GF-D8 (cell line): ENCODE results near the gene ZNF471.

Experiments used
- DNase-seq: peaks from one replicate; lab custom pipeline; 2025; lab: John Stamatoyannopoulos, UW

Gene ZNF471

GRCh38 chr19:56507446-56508289 is at the start of gene ZNF471:
TSS of gene ZNF471 (plus strand) at chr19:56507855. CDS start at chr19:56511572, 3,717 bp downstream.
- DNase-seq: peak; percentile 95

- DNase-seq: no peak
Observed at GRCh38 chr19:56474308-56474707, 33.3 kb upstream of the ZNF471 start.

DNA sequence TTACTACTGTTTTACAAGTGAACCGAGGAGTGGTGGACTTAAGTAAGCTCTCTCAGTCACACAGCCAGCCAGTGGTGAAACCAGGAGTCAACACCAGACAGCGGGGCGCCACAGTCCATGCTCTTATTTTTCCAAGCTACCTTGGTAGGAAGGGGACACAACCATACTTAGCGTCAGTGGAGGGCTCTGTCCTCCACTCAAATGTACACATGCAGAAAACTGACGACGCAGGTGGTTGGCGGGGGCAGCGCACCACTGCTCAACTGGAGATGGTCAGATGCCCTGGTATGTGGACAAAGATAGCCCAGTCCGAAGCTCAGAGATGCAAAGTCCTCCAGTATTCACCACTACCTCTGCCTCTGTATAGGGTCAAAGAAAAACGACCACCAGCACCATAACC is 31.6 kb upstream of the ZNF471 start:
- DNase-seq: no peak

DNA sequence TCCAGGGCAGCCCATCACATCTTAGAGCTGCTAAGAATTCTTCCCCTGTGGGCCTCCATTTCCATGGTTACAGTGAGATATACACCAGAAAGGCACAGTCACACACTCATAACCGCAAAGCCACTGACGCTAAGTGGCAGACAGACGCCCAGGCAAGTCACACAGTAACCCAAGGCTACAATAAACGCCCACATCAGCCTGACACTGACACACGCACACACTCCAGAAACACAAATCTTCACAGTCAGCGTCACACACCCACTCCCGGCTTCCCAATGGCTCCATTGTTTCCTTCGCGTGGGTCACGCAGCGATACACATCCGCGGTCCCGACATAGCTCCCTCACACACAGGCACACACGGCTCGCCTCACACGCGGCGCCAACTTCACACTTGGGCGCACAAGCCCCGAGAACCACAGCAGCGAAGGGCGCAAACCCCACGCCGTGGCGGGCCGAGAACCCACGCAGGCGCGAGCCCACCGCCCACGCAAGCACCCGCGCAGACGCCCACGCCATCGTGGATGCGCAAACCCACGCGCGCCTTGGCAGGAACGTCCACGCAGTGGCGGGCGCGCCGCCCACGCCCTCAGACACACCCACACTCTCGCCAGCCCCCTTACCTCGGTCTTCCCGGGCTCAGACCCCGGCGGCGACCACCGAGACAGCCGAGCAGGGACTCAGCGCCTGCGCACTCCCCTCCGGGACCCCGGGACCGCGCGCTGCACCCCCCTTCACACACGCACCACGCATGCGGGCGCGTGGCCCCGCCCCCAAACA is 30.8 kb upstream of the ZNF471 start, which contains the start of gene ZNF667:
Gene ZNF667, minus strand, starts transcription at position 695 of the 778 bp plus-strand sequence. CDS start 14,975 bp downstream, outside the sequence.
- peak; percentile 68 for DNase-seq

DNA sequence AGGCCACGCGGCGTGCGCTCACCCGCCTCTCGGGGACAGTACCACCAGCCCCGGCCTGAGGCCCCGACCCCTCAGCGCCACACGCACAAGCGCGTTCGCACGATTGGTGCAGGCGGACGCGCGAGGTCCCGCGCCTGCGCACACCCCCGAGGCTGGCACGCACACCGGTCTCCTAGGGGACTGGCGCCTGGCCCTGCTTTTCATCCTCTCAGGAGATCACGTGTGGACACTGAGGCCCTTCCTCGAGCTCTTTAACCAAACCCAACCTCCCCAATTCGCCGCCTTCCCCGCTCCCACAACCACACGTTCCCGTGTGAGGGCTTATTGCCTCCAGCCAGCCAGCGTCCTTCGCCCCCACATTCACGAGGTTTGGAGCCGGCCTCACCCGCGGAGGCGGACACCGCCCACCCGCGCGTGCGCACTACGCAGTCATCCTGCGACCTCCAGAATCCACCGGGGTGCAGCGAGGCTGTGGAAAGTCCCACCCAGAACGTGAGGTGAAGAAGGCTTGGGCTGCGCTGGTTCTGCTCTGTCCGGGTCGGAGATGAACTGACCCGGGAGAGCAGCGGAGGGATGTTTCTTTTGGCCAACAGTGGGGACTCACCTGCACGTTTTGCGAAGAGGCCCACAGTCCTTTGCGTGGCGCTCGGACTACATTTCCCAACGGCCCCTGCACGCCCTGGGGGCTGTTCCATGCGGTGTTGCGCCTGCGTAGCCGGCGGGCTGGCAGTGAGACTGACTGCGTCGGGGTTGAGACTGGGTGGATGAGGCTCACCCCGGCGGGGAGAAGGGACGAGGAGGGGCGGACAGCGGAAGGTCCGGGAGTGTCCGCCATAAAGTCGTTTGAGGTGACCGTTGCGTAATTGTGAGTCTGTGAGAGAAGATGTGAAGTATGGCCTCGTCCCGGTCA is 30.0 kb upstream of the ZNF471 start:
- peak; percentile 78 for DNase-seq

DNA sequence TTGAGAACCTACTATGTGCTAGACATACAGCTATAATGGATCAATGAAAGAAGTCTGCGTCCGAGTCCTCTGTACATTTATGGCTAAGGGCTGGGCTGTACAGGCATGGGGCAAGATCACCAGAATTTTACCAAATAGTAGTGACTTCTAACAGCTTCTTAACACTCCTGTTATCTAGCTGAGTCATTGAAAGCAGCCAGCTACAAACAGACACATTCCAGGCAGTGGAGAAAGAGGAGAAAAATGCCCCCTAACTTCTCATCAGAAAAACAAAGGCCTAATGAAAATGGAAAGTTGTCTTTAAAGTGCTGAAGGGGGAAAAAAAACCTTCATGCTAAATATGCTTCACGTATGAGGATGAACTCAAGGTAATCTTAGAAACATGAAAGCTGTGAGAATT is 16.3 kb upstream of the ZNF471 start:
- DNase-seq: no peak

DNA sequence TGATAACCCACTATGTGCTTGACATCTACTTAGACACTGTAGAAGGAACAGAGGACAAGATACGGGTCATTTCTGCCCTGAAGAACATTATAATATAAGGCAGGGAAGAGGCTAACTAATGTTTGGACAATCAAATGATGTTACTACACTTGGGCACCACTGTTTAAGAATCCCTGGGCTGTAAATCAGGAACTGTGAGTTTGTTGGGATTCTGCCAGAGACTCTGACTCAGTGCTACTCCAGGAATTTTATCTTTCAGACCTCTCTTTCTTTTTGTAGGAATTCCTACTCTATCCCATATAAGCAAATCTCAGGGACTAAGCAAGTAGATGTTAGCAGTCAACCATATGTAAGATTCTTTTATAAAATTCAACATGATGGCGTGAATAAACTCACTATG is 3.1 kb upstream of the ZNF471 start:
- DNase-seq: no peak

- no peak for DNase-seq
Observed at GRCh38 chr19:56508290-56508778, 679 bp downstream of the ZNF471 start.

GRCh38 chr19:56525214-56525860 is 17.7 kb downstream of the ZNF471 start:
- no peak for DNase-seq

- no peak for DNase-seq
Observed at GRCh38 chr19:56537442-56537841, 29.8 kb downstream of the ZNF471 start.

- peak; percentile 74 for DNase-seq
Observed at GRCh38 chr19:56538254-56538760, 30.7 kb downstream of the ZNF471 start.

GRCh38 chr19:56538761-56539263 is 31.2 kb downstream of the ZNF471 start, which contains the start of gene ZFP28:
TSS of gene ZFP28 (plus strand) at chr19:56538948. CDS start at chr19:56539019, 71 bp downstream.
- DNase-seq: peak; percentile 44

GRCh38 chr19:56543776-56544175 is 36.1 kb downstream of the ZNF471 start:
- DNase-seq: no peak

DNA sequence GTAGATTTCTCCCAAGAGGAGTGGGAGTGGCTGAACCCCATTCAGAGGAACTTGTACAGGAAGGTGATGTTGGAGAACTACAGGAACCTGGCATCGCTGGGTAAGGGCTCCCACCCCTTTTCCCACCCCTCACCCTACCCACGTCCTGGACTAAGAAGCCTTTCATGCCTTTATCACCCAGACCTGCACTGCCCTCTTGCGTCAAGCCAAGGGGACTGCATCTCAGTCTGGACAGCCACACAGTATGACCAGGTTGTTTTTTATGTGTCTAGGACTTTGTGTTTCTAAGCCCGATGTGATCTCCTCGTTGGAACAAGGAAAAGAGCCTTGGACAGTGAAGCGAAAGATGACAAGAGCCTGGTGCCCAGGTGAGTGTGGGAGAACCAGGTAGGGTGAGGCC is 39.9 kb downstream of the ZNF471 start:
- DNase-seq: no peak

- no peak for DNase-seq
Observed at GRCh38 chr19:56554272-56554869, 46.7 kb downstream of the ZNF471 start.

GRCh38 chr19:56562766-56563165 is 55.1 kb downstream of the ZNF471 start:
- DNase-seq: no peak

DNA sequence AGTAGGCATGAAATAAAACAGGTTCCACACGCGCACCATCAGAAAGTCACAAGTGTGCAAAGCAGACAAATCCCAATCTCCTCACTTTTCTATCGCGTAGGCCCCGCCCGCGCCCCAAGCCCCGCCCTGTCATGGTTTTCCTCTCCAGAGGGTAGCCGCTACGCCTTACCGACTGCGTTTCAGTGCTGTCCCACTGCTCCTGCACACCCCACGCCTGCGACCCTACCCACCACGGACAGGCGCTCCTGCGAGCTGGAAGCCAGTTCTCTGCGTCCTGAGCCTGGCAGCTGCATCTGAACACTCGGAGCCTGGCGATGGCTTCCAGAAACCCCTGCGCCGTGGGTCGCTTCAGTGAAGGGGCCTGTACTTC is 59.2 kb downstream of the ZNF471 start:
- no peak for DNase-seq

DNA sequence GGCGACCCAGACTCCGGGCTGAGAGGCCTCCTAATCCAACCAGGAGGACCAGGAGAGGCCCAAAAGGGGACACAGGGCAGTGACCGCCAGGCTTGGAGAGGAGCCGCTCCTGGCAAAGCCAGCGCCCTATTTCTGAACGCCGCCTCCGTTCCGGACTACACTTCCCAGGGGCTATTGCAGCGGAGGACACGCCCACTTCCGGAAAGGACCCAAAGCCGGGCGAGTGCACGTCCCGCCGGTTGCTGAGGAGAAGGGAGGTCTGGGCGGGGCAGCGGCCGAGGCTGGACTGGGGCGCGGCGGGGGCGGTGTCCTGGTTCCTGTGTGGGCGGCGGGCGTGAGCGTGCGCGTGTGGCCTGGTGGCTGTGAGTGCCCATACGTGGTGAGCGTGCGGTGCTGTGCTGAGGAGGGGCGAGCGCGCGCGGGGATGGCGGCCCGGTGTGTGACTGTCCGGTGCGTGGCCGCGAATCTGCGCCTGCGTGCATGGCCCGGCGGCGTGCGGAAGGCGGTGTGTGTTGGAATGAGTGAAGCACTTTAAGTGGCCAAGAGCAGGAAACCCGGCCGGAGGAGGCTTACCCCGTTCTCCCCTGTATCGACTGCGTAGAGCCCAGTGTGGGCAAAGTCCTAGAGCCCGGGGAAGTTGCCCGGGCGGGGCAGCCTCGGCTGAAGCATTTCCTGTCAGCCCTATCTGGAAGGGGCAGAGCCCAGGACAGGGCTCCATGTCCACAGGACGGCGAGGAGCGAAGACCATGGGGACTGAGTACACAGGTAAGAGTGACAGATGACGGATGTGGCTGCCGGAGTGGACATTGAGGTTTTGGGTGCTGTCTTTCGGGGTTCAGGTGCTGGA is 59.8 kb downstream of the ZNF471 start, which contains the start of gene ZNF470:
Gene ZNF470, plus strand, starts transcription at position 195 of the 847 bp plus-strand sequence. CDS start 2,844 bp downstream, outside the sequence.
- peak; percentile 72 for DNase-seq

DNA sequence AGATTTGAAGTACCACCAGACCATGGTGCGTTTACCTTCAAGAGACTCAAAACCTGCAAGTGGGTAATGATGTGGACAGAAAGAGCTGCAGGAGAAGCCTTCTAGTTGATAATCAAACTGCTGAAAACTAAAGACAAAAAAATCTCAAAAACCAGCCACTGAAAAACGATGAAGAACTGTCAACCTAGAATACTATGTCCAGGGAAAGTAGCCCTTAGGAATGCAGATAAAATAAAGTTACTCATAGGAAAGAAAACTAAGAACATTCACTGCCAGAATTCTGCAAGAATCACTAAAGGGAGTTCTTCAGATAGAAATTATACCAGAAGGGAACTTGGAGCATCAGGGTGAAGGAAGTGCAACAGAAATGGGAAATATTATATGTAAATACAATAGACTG is 64.9 kb downstream of the ZNF471 start:
- no peak for DNase-seq
